OCI-LY3 (cell line): ENCODE data around the gene GRIK5.

Experiments used
- H2AFZ ChIP-seq: fragments of 200-600, 300-600 bp; shearing (Covaris generic); 2 replicates; pipeline ENCODE4 v1.6.0; 2014; ENCODE audit warnings: antibody characterized with exemption, low read depth, low read length
- H3K27ac ChIP-seq: fragments of 200-600, 300-600 bp; sonication (generic); 2 replicates; pipeline ENCODE4 v1.5.1; 2014; ENCODE audit warnings: mild to moderate bottlenecking, low read length, moderate library complexity, mixed read lengths
- H3K27me3 ChIP-seq: fragments of 200-600, 300-600 bp; sonication (generic); 2 replicates; pipeline ENCODE4 v1.6.1; 2014; ENCODE audit warnings: low read depth, low read length, mixed read lengths
- H3K36me3 ChIP-seq: fragments of 200-600, 300-600 bp; sonication (generic); replicated peaks from 2 replicates; pipeline ENCODE3; 2014; ENCODE audit warnings: low read depth, low read length, mixed read lengths
- H3K4me1 ChIP-seq: fragments of 300-600, 200-600 bp; sonication (generic); 2 replicates; pipeline ENCODE4 v1.6.1; 2014; ENCODE audit warnings: low read length, mixed read lengths
- H3K4me2 ChIP-seq: fragments of 200-600, 300-600 bp; sonication (generic); 2 replicates; pipeline ENCODE4 v1.6.1; 2014; ENCODE audit warnings: low read length, mixed read lengths
- H3K4me3 ChIP-seq: fragments of 300-600, 200-600 bp; sonication (generic); 2 replicates; pipeline ENCODE4 v1.5.1; 2014; ENCODE audit warnings: antibody characterized with exemption, mild to moderate bottlenecking, low read length, moderate library complexity
- H3K79me2 ChIP-seq: fragments of 300-600, 200-600 bp; shearing (Covaris generic); 2 replicates; pipeline ENCODE4 v1.6.1; 2014; ENCODE audit warnings: mild to moderate bottlenecking, low read length, mixed read lengths
- H3K9ac ChIP-seq: fragments of 300-600, 200-600 bp; shearing (Covaris generic); 2 replicates; pipeline ENCODE4 v1.6.0; 2014; ENCODE audit warnings: mild to moderate bottlenecking, low read length, moderate library complexity
- H3K9me3 ChIP-seq: fragments of 200-600, 300-600 bp; shearing (Covaris generic); 2 replicates; pipeline ENCODE4 v1.6.1; 2014; ENCODE audit warnings: low read length, mixed read lengths; ENCODE audit not compliant: insufficient read depth
- H4K20me1 ChIP-seq: fragments of 200-600, 300-600 bp; sonication (generic); 2 replicates; pipeline ENCODE4 v1.6.1; 2016; ENCODE audit warnings: low read length, mixed read lengths; ENCODE audit not compliant: insufficient read depth
- CTCF ChIP-seq: fragments of 200-600, 300-600 bp; sonication (generic); IDR thresholded peaks from 2 replicates; pipeline ENCODE4 v1.5.1; 2014; ENCODE audit warnings: antibody characterized with exemption, low read length, low read depth
- EZH2phosphoT487 ChIP-seq: fragments of 200-600 bp; shearing (Covaris generic); IDR thresholded peaks from 2 replicates; pipeline ENCODE4 v1.6.1; 2018; ENCODE audit warnings: antibody characterized with exemption, mixed run types, low read depth

The GRIK5 gene

GRCh38 chr19:42071247-42071646, 1.2 kb upstream of the GRIK5 start:
- no peak overlapping the region for H3K4me2 ChIP-seq
- H3K27me3 ChIP-seq = peaks cover 28% of the 10 kb centered on the region
- no peak overlapping the region for H3K4me3 ChIP-seq
- peaks cover 7% of the 10 kb centered on the region for H3K4me1 ChIP-seq
- TF ChIP-seq EZH2phosphoT487 (no peak), CTCF (no peak)
- H3K27ac ChIP-seq = no peak overlapping the region
- H3K9ac ChIP-seq = no peak overlapping the region
- H4K20me1 ChIP-seq = no peaks in the 10 kb centered on the region
- no peak overlapping the region for H2AFZ ChIP-seq
- H3K36me3 ChIP-seq = no peaks in the 10 kb centered on the region
- peaks cover 14% of the 10 kb centered on the region for H3K79me2 ChIP-seq
- no peaks in the 10 kb centered on the region for H3K9me3 ChIP-seq

DNA sequence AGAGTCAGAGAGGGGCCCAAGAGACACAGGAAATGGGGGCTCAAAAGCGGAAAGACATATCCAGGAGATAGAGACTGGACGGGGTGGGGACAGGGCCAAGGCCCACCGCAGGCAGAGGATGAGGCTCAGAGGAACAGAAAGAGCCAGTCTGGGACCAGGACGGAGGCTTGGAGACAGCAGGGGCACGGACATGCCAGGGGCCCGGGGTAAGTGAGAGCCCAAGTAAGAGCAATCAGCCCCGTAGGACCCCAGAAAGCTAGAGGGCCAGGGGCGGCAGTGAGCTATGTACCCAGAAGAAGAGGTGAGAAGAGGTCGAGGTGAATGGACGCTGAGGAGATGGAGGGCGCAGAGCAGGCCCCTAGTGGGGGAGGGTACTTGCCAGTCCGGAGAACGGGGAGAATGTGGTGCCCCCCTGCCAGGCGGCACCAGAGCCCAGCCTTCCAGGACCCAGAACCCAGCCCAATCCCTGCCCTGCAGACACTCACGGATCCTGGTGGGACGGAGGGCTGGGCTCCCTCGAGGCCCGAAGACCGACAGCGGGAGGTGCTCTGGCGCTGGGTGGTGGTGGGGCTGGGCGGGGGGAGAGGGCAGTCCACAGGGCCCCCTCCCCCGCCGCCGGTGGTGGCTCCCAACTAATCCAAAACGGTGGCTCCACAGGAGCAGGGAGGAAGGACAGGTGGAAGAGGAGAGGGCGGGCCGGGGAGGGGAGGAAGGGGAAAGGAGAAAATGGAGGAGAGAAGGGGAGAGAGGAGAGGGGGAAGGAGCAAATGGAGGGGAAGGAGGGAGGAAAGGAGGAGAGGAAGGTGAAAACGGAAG, 1.0 kb downstream of the GRIK5 start:
- TF ChIP-seq CTCF (no peak), EZH2phosphoT487 (no peak)
- Histone ChIP-seq H3K4me1 (no peaks in the 10 kb centered on the region), H3K27me3 (peaks cover 28% of the 10 kb centered on the region), H3K4me2 (no peak overlapping the region), H3K9me3 (no peaks in the 10 kb centered on the region), H4K20me1 (no peaks in the 10 kb centered on the region), H3K36me3 (no peaks in the 10 kb centered on the region), H3K27ac (no peak overlapping the region), H2AFZ (no peak overlapping the region), H3K4me3 (no peak overlapping the region), H3K79me2 (no peaks in the 10 kb centered on the region), H3K9ac (no peak overlapping the region)

DNA sequence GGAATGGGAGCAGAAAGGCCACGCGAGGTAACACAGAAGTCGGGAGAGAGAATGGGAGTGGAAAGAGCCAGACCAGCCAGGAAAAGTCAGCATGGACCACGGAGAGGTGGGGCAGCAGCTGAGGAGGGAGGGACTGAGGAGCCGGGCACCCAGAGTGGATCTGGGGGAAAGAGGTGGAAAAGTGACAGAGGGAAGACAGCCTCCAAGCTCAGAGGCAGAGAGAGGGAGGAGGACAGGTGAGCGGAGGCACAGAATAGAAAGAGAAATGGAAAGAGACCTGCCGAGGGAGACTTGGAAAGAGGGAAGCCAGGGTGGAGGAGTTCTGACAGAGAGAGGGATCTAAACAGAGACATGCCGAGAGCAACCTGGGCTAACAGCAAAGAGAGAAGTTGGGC, 1.6 kb downstream of the GRIK5 start:
- Histone ChIP-seq H3K27ac (no peak overlapping the region), H3K27me3 (peaks cover 28% of the 10 kb centered on the region), H3K9me3 (no peaks in the 10 kb centered on the region), H4K20me1 (no peaks in the 10 kb centered on the region), H3K4me3 (no peak overlapping the region), H3K79me2 (no peaks in the 10 kb centered on the region), H2AFZ (no peak overlapping the region), H3K4me1 (no peaks in the 10 kb centered on the region), H3K9ac (no peak overlapping the region), H3K36me3 (no peaks in the 10 kb centered on the region), H3K4me2 (no peak overlapping the region)
- TF ChIP-seq EZH2phosphoT487 (no peak), CTCF (no peak)

- no peaks in the 10 kb centered on the region for H4K20me1 ChIP-seq
- no peaks in the 10 kb centered on the region for H3K79me2 ChIP-seq
- no peak overlapping the region for H2AFZ ChIP-seq
- H3K36me3 ChIP-seq = no peaks in the 10 kb centered on the region
- H3K27ac ChIP-seq = no peak overlapping the region
- peaks cover 28% of the 10 kb centered on the region for H3K27me3 ChIP-seq
- no peak overlapping the region for H3K9ac ChIP-seq
- no peaks in the 10 kb centered on the region for H3K4me1 ChIP-seq
- TF ChIP-seq EZH2phosphoT487 (no peak), CTCF (no peak)
- H3K4me2 ChIP-seq = no peak overlapping the region
- no peak overlapping the region for H3K4me3 ChIP-seq
- H3K9me3 ChIP-seq = no peaks in the 10 kb centered on the region
Observed at GRCh38 chr19:42067315-42067888, 2.6 kb downstream of the GRIK5 start.
